GM18499 (cell line): Measurements from ENCODE around the gene SLC6A8.
"Not testable (repeated sequence)": the region's sequence is repeated elsewhere in the genome, so short reads cannot be mapped to it uniquely, and the experiment has no call there.

Experiments used
- ATAC-seq: cut with Tn5 transposase; IDR thresholded peaks from one replicate; pipeline ENCODE4 v1.9.1; 2021; ENCODE audit warnings: moderate number of reproducible peaks; ENCODE audit not compliant: insufficient read depth, unreplicated experiment

The SLC6A8 gene

GRCh38 chrX:153726286-153727122, 38.8 kb downstream of the SLC6A8 start:
- no peak for ATAC-seq

- ATAC-seq = no peak
These were observed 39.6 kb downstream of the SLC6A8 start for GRCh38 chrX:153727123-153727931.

- no peak for ATAC-seq
These were observed 40.4 kb downstream of the SLC6A8 start for GRCh38 chrX:153728095-153728494.

GRCh38 chrX:153728951-153729631, 41.4 kb downstream of the SLC6A8 start:
- ATAC-seq = no peak

GRCh38 chrX:153730115-153730514, 42.4 kb downstream of the SLC6A8 start:
- ATAC-seq = not testable (repeated sequence)

GRCh38 chrX:153731117-153731844, 43.6 kb downstream of the SLC6A8 start:
- ATAC-seq = no peak

GRCh38 chrX:153731845-153732215, 44.1 kb downstream of the SLC6A8 start:
- no peak for ATAC-seq

- ATAC-seq = no peak
These were observed 44.7 kb downstream of the SLC6A8 start for GRCh38 chrX:153732401-153732800.

- ATAC-seq = no peak
These were observed 46.0 kb downstream of the SLC6A8 start for GRCh38 chrX:153733651-153734240.

- no peak for ATAC-seq
These were observed 47.1 kb downstream of the SLC6A8 start for GRCh38 chrX:153734871-153735270.

GRCh38 chrX:153735274-153735673, 47.5 kb downstream of the SLC6A8 start:
- no peak for ATAC-seq

- no peak for ATAC-seq
These were observed 48.5 kb downstream of the SLC6A8 start for GRCh38 chrX:153736071-153736820.

- ATAC-seq = no peak
These were observed 49.2 kb downstream of the SLC6A8 start for GRCh38 chrX:153736871-153737441.

GRCh38 chrX:153738056-153738605, 50.4 kb downstream of the SLC6A8 start:
- no peak for ATAC-seq

GRCh38 chrX:153739754-153740486, 52.2 kb downstream of the SLC6A8 start:
- ATAC-seq = no peak

GRCh38 chrX:153740631-153741222, 53.0 kb downstream of the SLC6A8 start:
- ATAC-seq = no peak

GRCh38 chrX:153741446-153741845, 53.7 kb downstream of the SLC6A8 start:
- ATAC-seq = no peak
